Measurements from ENCODE around the gene ZNF622. TPM values are rescaled to one million over a fixed set of nuclear protein-coding genes. Genes with fewer than 3 reads are reported as not detected.

The ZNF622 gene
- total RNA-seq, 1 experiment from 2014 or later, result 34.0 TPM

GRCh38 chr5:16507716-16508115 lies 42.1 kb upstream of the ZNF622 start:
- TF ChIP-seq, protein P1, sequence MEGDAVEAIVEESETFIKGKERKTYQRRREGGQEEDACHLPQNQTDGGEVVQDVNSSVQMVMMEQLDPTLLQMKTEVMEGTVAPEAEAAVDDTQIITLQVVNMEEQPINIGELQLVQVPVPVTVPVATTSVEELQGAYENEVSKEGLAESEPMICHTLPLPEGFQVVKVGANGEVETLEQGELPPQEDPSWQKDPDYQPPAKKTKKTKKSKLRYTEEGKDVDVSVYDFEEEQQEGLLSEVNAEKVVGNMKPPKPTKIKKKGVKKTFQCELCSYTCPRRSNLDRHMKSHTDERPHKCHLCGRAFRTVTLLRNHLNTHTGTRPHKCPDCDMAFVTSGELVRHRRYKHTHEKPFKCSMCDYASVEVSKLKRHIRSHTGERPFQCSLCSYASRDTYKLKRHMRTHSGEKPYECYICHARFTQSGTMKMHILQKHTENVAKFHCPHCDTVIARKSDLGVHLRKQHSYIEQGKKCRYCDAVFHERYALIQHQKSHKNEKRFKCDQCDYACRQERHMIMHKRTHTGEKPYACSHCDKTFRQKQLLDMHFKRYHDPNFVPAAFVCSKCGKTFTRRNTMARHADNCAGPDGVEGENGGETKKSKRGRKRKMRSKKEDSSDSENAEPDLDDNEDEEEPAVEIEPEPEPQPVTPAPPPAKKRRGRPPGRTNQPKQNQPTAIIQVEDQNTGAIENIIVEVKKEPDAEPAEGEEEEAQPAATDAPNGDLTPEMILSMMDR (IDR thresholded peaks at IDR 0.05; ENCODE audit: unreplicated experiment), result no peak
- intact Hi-C loops (cut with micrococcal nuclease), result loop anchor here (5.0 kb wide), 1 partner anchor 45 kb away; no protein-coding TSS in a partner anchor

GRCh38 chr5:16505904-16506303 lies 40.3 kb upstream of the ZNF622 start:
- ChIA-PET CTCF (interaction anchor here (0.7 to 3.3 kb wide), 4 partner anchors 15 to 47 kb away, joined by 3 to 21 read pairs (median 12); no protein-coding TSS in a partner anchor), POLR2A (interaction anchor here (1.8 to 6.2 kb wide), 3 partner anchors 15 to 46 kb away, joined by 5 to 67 read pairs (median 6); no protein-coding TSS in a partner anchor)
- BruUV-seq (replicated peaks), result no TSS peak
- TF ChIP-seq, protein P1 (IDR thresholded peaks at IDR 0.05; ENCODE audit: unreplicated experiment), result no peak
- intact Hi-C loops (cut with micrococcal nuclease), result loop anchor here (5.0 kb wide), 1 partner anchor 46 kb away; no protein-coding TSS in a partner anchor
- Mint-ChIP-seq H3K27me3 (ENCODE audit: insufficient read depth, unreplicated experiment) (no peaks in the 10 kb centered on the region), H3K27ac (ENCODE audit: low read depth, unreplicated experiment) (no peak overlapping the region), H3K4me1 (ENCODE audit: insufficient read depth, unreplicated experiment) (peaks cover 28% of the 10 kb centered on the region), H3K36me3 (ENCODE audit: insufficient read depth, unreplicated experiment) (no peaks in the 10 kb centered on the region), H3K4me3 (ENCODE audit: unreplicated experiment) (no peak overlapping the region), H3K9me3 (ENCODE audit: unreplicated experiment) (no peaks in the 10 kb centered on the region)
- no peak for DNase-seq (ENCODE audit: unreplicated experiment)

More at GRCh38 chr5:16507716-16508115, 42.1 kb upstream of the ZNF622 start:
- Mint-ChIP-seq H3K36me3 (ENCODE audit: insufficient read depth, unreplicated experiment) (no peaks in the 10 kb centered on the region), H3K9me3 (ENCODE audit: unreplicated experiment) (no peaks in the 10 kb centered on the region), H3K4me1 (ENCODE audit: insufficient read depth, unreplicated experiment) (peaks cover 30% of the 10 kb centered on the region), H3K27ac (ENCODE audit: low read depth, unreplicated experiment) (peak overlapping the region; percentile 67), H3K4me3 (ENCODE audit: unreplicated experiment) (peak overlapping the region; percentile 22), H3K27me3 (ENCODE audit: insufficient read depth, unreplicated experiment) (no peaks in the 10 kb centered on the region)
- POLR2A ChIA-PET, result interaction anchor here (0.9 to 6.2 kb wide), 10 partner anchors 9 to 61 kb away, joined by 3 to 67 read pairs (median 6); no protein-coding TSS in a partner anchor
- no peak for DNase-seq (ENCODE audit: unreplicated experiment)
- no TSS peak for BruUV-seq (replicated peaks)
- CTCF ChIA-PET, result interaction anchor here (0.5 to 3.3 kb wide), 11 partner anchors 11 to 350 kb away, joined by 3 to 21 read pairs (median 3); no protein-coding TSS in a partner anchor

GRCh38 chr5:16505140-16505891 lies 39.7 kb upstream of the ZNF622 start:
- H3K4me1 Mint-ChIP-seq (ENCODE audit: insufficient read depth, unreplicated experiment), result peaks cover 23% of the 10 kb centered on the region
- no TSS peak for BruUV-seq (replicated peaks)

More at GRCh38 chr5:16505140-16505891, 39.7 kb upstream of the ZNF622 start:
- H3K4me3 Mint-ChIP-seq (ENCODE audit: unreplicated experiment), result no peak overlapping the region
- intact Hi-C loops (cut with micrococcal nuclease), result loop anchor here (5.0 kb wide), 1 partner anchor 47 kb away; no protein-coding TSS in a partner anchor
- no peak overlapping the region for H3K27ac Mint-ChIP-seq (ENCODE audit: low read depth, unreplicated experiment)
- H3K9me3 Mint-ChIP-seq (ENCODE audit: unreplicated experiment), result no peaks in the 10 kb centered on the region
- POLR2A ChIA-PET, result interaction anchor here (0.5 to 6.2 kb wide), 2 partner anchors 10 to 14 kb away, joined by 3 to 67 read pairs; no protein-coding TSS in a partner anchor
- CTCF ChIA-PET, result interaction anchor here (2.3 to 2.6 kb wide), 2 partner anchors 22 to 47 kb away, joined by 12 to 13 read pairs; no protein-coding TSS in a partner anchor
- no peak for DNase-seq (ENCODE audit: unreplicated experiment)
- H3K27me3 Mint-ChIP-seq (ENCODE audit: insufficient read depth, unreplicated experiment), result no peaks in the 10 kb centered on the region
- H3K36me3 Mint-ChIP-seq (ENCODE audit: insufficient read depth, unreplicated experiment), result no peaks in the 10 kb centered on the region
- TF ChIP-seq, protein P1 (IDR thresholded peaks at IDR 0.05; ENCODE audit: unreplicated experiment), result no peak
